Stimulated activated CD4-positive, alpha-beta T cell treated with anti-CD3 and anti-CD28 coated beads, TNF-alpha, amount 100 ng/mL, for 24 hours (primary cell): ENCODE data around the gene COX7B.
"Not testable (repeated sequence)": the region's sequence is repeated elsewhere in the genome, so short reads cannot be mapped to it uniquely, and the experiment has no call there.

Experiments
- DNase-seq, 3 experiments: peaks; one replicate each; pipeline ENCODE4 v3.0.0-alpha.2; 2020; ENCODE audit warnings: low read depth in 3 of 3

The COX7B gene

DNA sequence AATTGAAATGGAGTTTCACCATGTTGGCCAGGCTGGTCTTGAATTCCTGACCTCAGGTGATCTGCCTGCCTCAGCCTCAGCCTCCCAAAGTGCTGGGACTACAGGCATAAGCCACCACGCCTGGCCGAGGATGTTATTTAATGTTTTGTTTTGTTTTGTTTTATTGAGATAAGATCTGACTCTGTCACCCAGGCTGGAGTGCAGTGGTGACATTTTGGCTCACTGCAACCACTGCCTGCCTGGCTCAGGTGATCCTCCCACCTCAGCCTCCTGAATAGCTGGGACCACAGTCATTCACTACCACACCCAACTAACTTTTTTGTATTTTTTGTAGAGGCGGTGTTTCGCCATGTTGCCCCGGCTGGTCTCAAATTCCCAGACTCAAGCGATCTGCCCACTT, 45.8 kb downstream of the COX7B start:
- DNase-seq = not testable (repeated sequence)

DNA sequence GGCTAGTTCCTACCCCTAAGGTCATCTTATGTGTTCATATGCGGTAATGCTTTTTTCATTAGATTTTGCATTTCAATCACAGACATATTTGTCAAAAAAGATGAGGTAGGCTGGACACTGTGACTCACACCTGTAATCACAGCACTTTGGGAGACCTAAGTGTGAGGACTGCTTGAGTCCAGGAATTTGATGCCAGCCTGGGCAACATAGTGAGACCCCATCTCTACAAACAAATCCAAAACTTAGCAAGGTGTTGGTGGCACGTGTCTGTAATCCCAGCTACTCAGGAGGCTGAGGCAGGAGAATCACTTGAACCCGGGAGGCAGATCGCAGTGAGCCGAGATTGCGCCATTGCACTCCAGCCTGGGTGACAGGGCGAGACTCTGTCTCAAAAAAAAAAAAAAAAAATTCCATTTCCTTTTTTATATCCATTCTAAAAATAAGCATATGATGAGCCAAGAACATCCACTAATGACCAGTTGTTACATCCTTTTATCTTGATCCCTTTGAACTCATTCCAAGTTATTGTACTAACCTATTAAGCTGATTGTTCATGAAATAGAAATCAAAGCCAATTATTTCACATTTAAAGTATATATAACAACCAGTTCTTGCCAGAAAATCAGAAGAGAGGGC, 46.8 kb downstream of the COX7B start:
- no peak for DNase-seq

DNA sequence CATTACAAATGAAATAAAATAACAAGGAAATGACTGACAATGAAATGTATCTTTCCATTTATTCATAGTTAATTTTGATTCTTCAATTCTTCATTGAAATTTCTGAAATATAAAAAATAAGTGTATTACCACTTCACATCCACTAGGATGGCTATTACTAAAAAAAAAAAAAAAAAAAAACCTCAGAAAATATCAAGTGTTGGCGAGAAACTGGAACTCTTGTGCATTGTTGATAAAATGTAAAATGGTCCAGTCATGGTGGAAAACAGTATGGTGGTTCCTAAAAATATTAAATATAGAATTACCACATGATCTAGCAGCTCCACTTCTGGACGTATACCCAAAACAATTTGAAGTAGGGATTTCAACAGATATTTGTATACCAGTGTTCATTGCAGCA, 47.3 kb downstream of the COX7B start:
- DNase-seq = no peak

DNA sequence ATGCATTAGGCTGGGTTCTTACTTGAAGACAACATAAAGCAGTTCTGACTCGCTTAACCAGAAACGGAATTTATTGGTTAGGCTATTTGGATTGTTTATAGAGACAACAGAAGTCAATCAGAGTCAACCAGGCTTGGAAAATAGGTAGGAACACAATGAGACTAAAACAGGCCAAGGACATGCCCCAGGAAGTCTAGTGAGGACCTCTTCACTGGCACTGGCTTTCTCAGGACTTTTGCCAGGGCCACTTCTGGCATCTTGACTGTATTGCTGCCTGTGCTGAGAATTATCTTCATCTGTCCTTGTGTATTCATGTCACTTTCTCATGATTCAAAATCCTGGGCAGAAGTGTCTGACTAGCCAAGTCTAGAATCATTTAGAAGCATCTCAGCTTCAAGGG, 50.6 kb downstream of the COX7B start:
- no peak for DNase-seq

DNA sequence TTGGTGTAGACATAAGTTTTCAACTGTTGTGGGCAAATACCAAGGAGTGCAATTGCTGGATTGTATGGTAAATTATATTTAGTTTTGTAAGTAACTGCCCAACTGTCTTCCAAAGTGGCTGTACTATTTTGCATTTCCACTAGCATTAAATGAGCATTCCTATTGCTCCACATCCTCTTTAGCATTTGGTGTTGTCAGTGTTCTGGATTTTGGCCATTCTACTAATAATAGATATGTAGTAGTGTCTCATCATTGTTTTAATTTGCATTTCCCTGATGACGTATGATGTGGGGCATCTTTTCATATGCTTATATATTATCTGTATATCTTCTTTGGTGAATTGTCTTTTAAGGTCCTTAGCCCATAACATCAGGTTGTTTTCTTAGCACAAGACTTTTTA, 52.9 kb downstream of the COX7B start:
- no peak for DNase-seq

DNA sequence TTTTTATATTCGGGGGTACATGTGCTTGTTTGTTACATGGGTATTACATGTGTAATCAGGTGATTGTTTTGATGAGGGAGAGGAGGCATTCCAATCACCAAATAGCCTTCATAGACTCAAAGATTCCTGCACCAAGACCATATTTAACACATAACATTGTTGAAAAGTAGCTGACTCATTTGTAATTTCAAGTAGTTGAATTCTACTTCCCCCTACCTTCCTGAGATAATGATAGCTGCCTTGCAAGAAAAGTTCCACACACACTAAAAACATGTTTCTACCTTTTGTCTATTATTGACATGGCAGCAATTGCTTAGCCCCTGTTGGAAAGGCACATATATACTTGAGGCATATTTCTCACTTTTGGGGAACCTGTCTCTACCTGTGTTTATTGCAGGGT, 54.0 kb downstream of the COX7B start:
- no peak for DNase-seq

DNA sequence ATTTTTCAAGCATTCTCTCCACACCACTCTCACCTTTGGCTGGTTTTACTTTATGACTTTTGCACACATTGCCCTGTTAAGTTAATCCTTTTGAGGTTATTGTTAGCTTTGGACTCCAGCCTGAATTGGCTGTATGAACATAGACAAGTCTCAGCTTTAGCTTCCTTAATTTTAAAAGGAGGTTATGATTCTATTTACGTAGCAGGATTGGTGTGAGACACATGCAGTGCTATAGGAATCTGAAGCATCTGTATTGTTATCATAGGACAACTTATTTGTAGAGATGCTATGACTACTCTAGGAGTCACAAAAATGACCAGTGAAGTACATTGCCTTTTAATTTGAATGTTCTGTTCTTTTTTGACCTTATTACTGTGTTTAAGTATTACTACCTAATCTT, 54.4 kb downstream of the COX7B start:
- DNase-seq = no peak
